Fibroblast of skin of left quadriceps (primary cell): ENCODE measurements around the gene TLCD1.
"Not testable (repeated sequence)": the region's sequence is repeated elsewhere in the genome, so short reads cannot be mapped to it uniquely, and the experiment has no call there.

Source experiments
- DNase-seq, 2 experiments: peaks; one replicate each; pipeline ENCODE4 v3.0.0-alpha.2; 2013; ENCODE audit warnings: low read depth in 2 of 2

The TLCD1 gene

GRCh38 chr17:28729950-28730330 is 3.9 kb upstream of the TLCD1 start:
- DNase-seq, result no peak

- DNase-seq, result peak; percentile 77
Observed at GRCh38 chr17:28728364-28729200, 2.5 kb upstream of the TLCD1 start, which contains the start of gene NEK8. TSS of gene NEK8 (plus strand) at chr17:28728788. CDS start at chr17:28728814, 26 bp downstream.

GRCh38 chr17:28726627-28727491 is 826 bp upstream of the TLCD1 start:
- DNase-seq, result peak; percentile 85 to 88

DNA sequence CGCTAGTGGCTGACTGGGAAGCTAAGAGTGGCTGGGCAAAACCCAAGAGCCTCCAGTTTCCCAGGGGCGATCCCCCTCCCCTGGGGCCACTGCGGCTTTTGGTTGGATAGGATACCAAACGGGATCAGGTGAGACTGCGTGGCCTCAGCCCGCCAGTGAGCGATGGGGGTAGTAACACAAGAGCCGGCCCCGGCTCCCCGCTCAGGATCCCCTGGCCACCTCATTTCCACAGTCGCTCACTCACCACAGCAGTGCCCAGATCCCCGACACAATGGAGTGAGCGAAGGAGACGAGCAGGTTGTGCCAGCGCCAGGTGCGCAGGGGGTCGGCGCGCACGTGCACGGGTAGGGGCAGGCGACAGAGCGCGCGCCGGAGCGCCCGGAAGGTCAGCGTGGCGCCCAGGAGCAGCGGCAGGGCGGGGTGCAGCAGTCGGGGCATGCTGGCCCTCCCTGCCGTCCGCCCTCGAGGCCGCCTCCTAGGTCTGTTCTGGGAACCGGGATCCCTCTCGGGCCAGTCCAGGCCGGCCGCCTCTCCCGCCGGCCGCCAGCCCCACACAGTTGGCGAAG is 290 bp downstream of the TLCD1 start:
- DNase-seq, result no peak

DNA sequence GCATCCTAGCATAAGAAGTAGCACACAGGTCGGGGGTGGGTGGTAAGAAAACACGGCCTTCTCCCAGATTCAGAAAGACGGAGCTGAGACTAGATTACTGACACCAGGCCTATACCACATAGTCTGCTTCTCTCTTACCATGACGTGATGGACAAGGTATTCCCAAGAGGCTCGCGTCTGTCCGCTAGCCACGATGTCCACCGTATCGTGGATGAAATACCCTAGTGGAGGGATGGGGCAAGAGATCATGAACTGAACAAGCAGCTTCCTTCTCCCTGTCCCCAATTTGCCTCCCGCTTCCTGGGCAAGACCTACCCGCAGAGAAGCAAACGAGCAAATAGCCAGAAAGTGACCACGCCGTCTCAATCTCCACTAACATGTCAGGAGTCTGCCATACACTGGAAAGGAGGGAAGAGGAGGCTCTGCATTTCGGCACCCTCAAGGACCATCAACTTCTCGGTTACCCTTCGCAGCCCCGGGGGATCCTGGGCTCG is 820 bp downstream of the TLCD1 start:
- no peak for DNase-seq

- DNase-seq, result no peak
Observed at GRCh38 chr17:28724500-28725165, 1.4 kb downstream of the TLCD1 start.

GRCh38 chr17:28723836-28724499 is 2.1 kb downstream of the TLCD1 start:
- DNase-seq, result not testable (repeated sequence)

- no peak for DNase-seq
Observed at GRCh38 chr17:28723159-28723835, 2.7 kb downstream of the TLCD1 start.

- DNase-seq, result no peak
Observed at GRCh38 chr17:28722417-28723158, 3.4 kb downstream of the TLCD1 start.

GRCh38 chr17:28720997-28721329 is 5.1 kb downstream of the TLCD1 start:
- DNase-seq, result not testable (repeated sequence)

DNA sequence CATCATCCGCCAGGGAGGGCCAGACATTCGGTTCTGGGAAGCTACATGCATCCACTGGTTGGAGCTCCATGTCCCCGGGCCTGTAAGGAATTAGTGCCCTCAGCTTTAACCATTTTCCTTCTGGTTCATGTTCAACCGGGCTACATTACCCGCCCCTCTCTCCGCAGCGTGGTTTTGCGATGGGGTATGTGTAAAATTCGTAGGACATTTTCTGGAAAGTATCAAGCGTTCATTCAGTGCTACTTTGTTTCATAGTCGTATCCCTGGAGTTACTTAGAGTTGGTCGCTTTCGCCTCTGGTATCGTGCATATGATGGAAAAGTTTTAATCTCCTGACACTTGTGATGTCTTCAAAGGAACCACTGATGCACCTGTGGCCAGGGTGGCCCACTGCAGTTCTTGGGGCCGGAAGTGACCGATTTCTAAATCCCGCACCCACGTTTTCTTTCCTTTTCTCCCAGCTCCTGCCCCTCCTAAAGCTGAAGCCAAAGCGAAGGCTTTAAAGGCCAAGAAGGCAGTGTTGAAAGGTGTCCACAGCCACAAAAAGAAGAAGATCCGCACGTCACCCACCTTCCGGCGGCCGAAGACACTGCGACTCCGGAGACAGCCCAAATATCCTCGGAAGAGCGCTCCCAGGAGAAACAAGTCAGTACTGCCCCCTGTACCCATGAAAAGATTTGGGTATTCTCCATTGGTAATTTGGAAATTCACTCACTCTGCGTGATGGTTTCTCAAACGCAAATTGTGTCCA is 5.6 kb downstream of the TLCD1 start:
- DNase-seq, result no peak

- no peak for DNase-seq
Observed at GRCh38 chr17:28719021-28719433, 7.0 kb downstream of the TLCD1 start.

GRCh38 chr17:28718333-28719020 is 7.6 kb downstream of the TLCD1 start:
- no peak for DNase-seq

GRCh38 chr17:28717578-28718332 is 8.3 kb downstream of the TLCD1 start, which contains the start of gene RAB34:
TSS of gene RAB34 (minus strand) at chr17:28717868. CDS start at chr17:28717266, 602 bp downstream.
- DNase-seq, result peak; percentile 80 to 83

- DNase-seq, result no peak
Observed at GRCh38 chr17:28716740-28717577, 9.1 kb downstream of the TLCD1 start.

DNA sequence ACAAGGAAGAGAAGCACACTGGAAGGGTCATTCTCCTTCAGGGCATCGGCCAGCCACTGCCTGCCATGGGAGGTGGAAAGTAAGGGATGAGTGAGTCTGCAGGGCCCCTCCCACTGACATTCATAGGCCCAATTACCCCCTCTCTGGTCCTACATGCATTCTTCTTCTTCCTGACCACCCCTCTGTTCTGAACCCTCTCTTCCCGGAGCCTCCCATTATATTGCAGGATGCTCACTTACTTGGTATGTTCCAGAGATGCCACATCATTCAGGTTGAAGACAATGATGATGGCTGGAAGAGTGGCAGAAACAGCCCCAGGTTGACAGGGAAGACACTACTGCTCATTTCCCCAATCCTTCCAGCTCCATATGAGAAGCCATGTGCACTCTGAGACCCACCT is 10.8 kb downstream of the TLCD1 start:
- DNase-seq, result no peak

GRCh38 chr17:28714281-28714680 is 11.8 kb downstream of the TLCD1 start:
- DNase-seq, result no peak
